Measurements from ENCODE around the gene ARID2. TPM values are rescaled to one million over a fixed set of nuclear protein-coding genes. Genes with fewer than 3 reads are reported as not detected.

ARID2 gene
- total and polyA plus RNA-seq, 2 of the 13 experiments (the other 11 are each of a cell fraction or from before 2014, with no cell fraction given), result 15.9 to 22.2 TPM

DNA sequence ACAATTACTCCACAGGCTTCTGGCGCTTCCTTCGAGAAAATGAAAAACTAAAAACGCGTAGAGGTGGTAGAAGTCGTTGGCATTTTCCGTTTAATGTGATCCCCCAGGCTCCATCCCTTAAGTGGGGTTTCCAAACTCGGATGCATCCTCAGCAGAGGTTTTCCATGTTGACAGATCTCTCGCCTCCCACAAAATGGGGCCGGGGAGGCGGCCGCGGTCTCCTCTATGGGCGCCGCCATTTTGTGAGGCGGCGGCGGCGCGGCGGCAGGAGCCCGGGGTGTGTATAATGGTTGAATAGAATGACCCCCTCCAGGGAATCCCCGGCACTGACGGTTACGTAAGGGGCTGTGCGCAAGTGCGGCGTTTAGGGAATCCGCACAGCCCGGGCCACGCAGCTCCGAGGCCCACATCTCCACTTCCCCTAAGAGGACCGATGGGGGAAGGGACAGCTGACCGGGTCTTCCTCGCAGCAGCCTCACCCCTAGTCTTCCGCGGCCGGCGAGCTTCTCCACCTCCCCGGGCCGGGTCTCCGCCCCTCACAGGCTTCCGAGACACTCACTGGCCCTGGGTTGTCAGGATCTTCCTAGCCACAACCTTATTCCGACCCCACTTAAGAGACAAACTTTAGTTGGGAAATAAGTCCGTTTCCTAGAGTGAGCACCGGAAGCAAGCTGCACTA, 2.1 kb upstream of the ARID2 start (continued):
- TF ChIP-seq, protein P1, sequence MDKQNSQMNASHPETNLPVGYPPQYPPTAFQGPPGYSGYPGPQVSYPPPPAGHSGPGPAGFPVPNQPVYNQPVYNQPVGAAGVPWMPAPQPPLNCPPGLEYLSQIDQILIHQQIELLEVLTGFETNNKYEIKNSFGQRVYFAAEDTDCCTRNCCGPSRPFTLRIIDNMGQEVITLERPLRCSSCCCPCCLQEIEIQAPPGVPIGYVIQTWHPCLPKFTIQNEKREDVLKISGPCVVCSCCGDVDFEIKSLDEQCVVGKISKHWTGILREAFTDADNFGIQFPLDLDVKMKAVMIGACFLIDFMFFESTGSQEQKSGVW (CRISPR knock-in tag; IDR thresholded peaks at IDR 0.05; ENCODE audit: borderline replicate concordance), result no peak
- TF ChIP-seq ZNF282 (IDR thresholded peaks at IDR 0.05; ENCODE audit: partially characterized antibody) (no peak), ZNF317 (CRISPR knock-in tag; IDR thresholded peaks at IDR 0.05) (peak; percentile 78; the same call in 1 of the 2 replicates), TFAP4 (IDR thresholded peaks at IDR 0.05; ENCODE audit: borderline replicate concordance, low read depth) (peak; percentile 93), BRF2 (CRISPR knock-in tag; IDR thresholded peaks at IDR 0.05) (no peak), ZFP90 (CRISPR knock-in tag; IDR thresholded peaks at IDR 0.05; ENCODE audit: borderline replicate concordance) (peak; percentile 84; the same call in 1 of the 2 replicates), TCF12 (IDR thresholded peaks at IDR 0.05) (no peak), TCF12 (CRISPR knock-in tag; IDR thresholded peaks at IDR 0.05) (peak; percentile 89), RBM39 (IDR thresholded peaks at IDR 0.05; ENCODE audit: low read depth, low read length, poor library complexity, severe bottlenecking) (peak; percentile 93), ARNT2 (CRISPR knock-in tag; IDR thresholded peaks at IDR 0.05; ENCODE audit: low read depth) (no peak; the same call in 1 of the 2 replicates), HIVEP1 (CRISPR knock-in tag; IDR thresholded peaks at IDR 0.05) (peak; percentile 100), ZNF839 (CRISPR knock-in tag; IDR thresholded peaks at IDR 0.05; ENCODE audit: borderline replicate concordance) (no peak), MATR3 (CRISPR knock-in tag; IDR thresholded peaks at IDR 0.05) (no peak), TOE1 (CRISPR knock-in tag; IDR thresholded peaks at IDR 0.05) (no peak), POLR2G (IDR thresholded peaks at IDR 0.05; ENCODE audit: low read depth, low read length) (peak; percentile 92), ZBTB8A (CRISPR knock-in tag; IDR thresholded peaks at IDR 0.05; ENCODE audit: borderline replicate concordance, low read depth) (no peak), KLF12 (CRISPR knock-in tag; IDR thresholded peaks at IDR 0.05; ENCODE audit: borderline replicate concordance) (peak; percentile 72), ZNF605 (CRISPR knock-in tag; IDR thresholded peaks at IDR 0.05) (peak; percentile 87), JARID2 (CRISPR knock-in tag; IDR thresholded peaks at IDR 0.05; ENCODE audit: insufficient replicate concordance) (peak; percentile 72)
- TF ChIP-seq, protein P2, sequence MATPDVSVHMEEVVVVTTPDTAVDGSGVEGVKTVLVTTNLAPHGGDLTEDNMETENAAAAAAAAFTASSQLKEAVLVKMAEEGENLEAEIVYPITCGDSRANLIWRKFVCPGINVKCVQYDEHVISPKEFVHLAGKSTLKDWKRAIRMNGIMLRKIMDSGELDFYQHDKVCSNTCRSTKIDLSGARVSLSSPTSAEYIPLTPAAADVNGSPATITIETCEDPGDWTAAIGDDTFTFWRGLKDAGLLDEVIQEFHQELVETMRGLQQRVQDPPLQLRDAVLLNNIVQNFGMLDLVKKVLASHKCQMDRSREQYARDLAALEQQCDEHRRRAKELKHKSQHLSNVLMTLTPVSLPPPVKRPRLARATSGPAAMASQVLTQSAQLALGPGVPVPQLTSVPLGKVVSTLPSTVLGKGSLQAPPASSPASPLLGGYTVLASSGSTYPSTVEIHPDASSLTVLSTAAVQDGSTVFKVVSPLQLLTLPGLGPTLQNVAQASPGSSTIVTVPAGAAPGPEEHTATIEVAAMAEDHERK (CRISPR knock-in tag; IDR thresholded peaks at IDR 0.05; ENCODE audit: low read depth), result no peak
- TF ChIP-seq, protein P3, sequence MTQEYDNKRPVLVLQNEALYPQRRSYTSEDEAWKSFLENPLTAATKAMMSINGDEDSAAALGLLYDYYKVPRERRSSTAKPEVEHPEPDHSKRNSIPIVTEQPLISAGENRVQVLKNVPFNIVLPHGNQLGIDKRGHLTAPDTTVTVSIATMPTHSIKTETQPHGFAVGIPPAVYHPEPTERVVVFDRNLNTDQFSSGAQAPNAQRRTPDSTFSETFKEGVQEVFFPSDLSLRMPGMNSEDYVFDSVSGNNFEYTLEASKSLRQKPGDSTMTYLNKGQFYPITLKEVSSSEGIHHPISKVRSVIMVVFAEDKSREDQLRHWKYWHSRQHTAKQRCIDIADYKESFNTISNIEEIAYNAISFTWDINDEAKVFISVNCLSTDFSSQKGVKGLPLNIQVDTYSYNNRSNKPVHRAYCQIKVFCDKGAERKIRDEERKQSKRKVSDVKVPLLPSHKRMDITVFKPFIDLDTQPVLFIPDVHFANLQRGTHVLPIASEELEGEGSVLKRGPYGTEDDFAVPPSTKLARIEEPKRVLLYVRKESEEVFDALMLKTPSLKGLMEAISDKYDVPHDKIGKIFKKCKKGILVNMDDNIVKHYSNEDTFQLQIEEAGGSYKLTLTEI (CRISPR knock-in tag; conservative IDR thresholded peaks at IDR 0.05), result no peak

All from HepG2 (cell line).